Mesothelial cell of epicardium (in vitro differentiated cells): ENCODE results near the gene HAUS7. TPM values are rescaled to one million over a fixed set of nuclear protein-coding genes. Genes with fewer than 3 reads are reported as not detected.

Experiments
- DNase-seq, 2 experiments: peaks; one replicate each; pipeline ENCODE4 v3.0.0; 2021; ENCODE audit warnings: low spot score in 2 of 2; ENCODE audit not compliant: unreplicated experiment in 2 of 2
- H3K27ac Mint-ChIP-seq: 2 replicates; pipeline ENCODE4 v1.8.0; 2021; ENCODE audit warnings: mixed read lengths
- H3K27me3 Mint-ChIP-seq: 2 replicates; pipeline ENCODE4 v1.8.0; 2021; ENCODE audit warnings: low read depth, mixed read lengths
- H3K36me3 Mint-ChIP-seq: 2 replicates; pipeline ENCODE4 v1.8.0; 2021; ENCODE audit warnings: mixed read lengths
- H3K4me1 Mint-ChIP-seq: 2 replicates; pipeline ENCODE4 v1.8.0; 2021; ENCODE audit warnings: mixed read lengths
- H3K4me3 Mint-ChIP-seq: 2 replicates; pipeline ENCODE4 v1.8.0; 2021; ENCODE audit warnings: mild to moderate bottlenecking, moderate library complexity, mixed read lengths
- H3K9me3 Mint-ChIP-seq: 2 replicates; pipeline ENCODE4 v1.8.0; 2021; ENCODE audit warnings: mixed read lengths
- CTCF ChIP-seq: fragments of 200-600 bp; sonication (generic); IDR thresholded peaks from one replicate; pipeline ENCODE4 v1.5.0; 2021; ENCODE audit warnings: antibody characterized with exemption; ENCODE audit not compliant: unreplicated experiment
- total RNA-seq: library from RNA; stranded (reverse); gene quantifications from 3 replicates; pipeline ENCODE4 v1.2.1, GENCODE V29; 2021

Gene HAUS7
- total RNA-seq, 1 donor from 2014 or later: 24.7 TPM

- Mint-ChIP-seq H3K36me3 (peaks cover 2% of the 10 kb centered on the region), H3K9me3 (peaks cover 7% of the 10 kb centered on the region), H3K27ac (no peak overlapping the region), H3K4me3 (no peak overlapping the region), H3K4me1 (peaks cover 15% of the 10 kb centered on the region), H3K27me3 (no peaks in the 10 kb centered on the region)
- DNase-seq: no peak
- TF ChIP-seq CTCF: no peak
Observed at GRCh38 chrX:153498453-153498852, 28.1 kb upstream of the HAUS7 start.

GRCh38 chrX:153496590-153496959, 26.2 kb upstream of the HAUS7 start:
- peaks cover 7% of the 10 kb centered on the region for H3K9me3 Mint-ChIP-seq
- H3K4me3 Mint-ChIP-seq: no peak overlapping the region
- no peak for TF ChIP-seq CTCF
- H3K4me1 Mint-ChIP-seq: peaks cover 15% of the 10 kb centered on the region
- H3K36me3 Mint-ChIP-seq: peaks cover 2% of the 10 kb centered on the region
- H3K27me3 Mint-ChIP-seq: no peaks in the 10 kb centered on the region
- H3K27ac Mint-ChIP-seq: no peak overlapping the region
- no peak for DNase-seq

GRCh38 chrX:153495903-153496589, 25.7 kb upstream of the HAUS7 start:
- H3K27ac Mint-ChIP-seq: no peak overlapping the region
- H3K36me3 Mint-ChIP-seq: peaks cover 2% of the 10 kb centered on the region
- H3K4me1 Mint-ChIP-seq: peaks cover 20% of the 10 kb centered on the region
- TF ChIP-seq CTCF: no peak
- H3K27me3 Mint-ChIP-seq: no peaks in the 10 kb centered on the region
- peak overlapping the region; percentile 69 for H3K4me3 Mint-ChIP-seq
- DNase-seq: no peak
- peaks cover 7% of the 10 kb centered on the region for H3K9me3 Mint-ChIP-seq

GRCh38 chrX:153495362-153495751, 25.0 kb upstream of the HAUS7 start:
- peaks cover 22% of the 10 kb centered on the region for H3K4me1 Mint-ChIP-seq
- H3K27me3 Mint-ChIP-seq: no peaks in the 10 kb centered on the region
- no peak for DNase-seq
- H3K4me3 Mint-ChIP-seq: peak overlapping the region; percentile 69
- no peak for TF ChIP-seq CTCF
- no peaks in the 10 kb centered on the region for H3K36me3 Mint-ChIP-seq
- peaks cover under 1% of the 10 kb centered on the region for H3K9me3 Mint-ChIP-seq
- peak overlapping the region; percentile 80 for H3K27ac Mint-ChIP-seq

GRCh38 chrX:153494541-153495361, 24.4 kb upstream of the HAUS7 start, which contains the start of gene BGN:
Gene BGN (plus strand): TSS chrX:153494980. CDS start chrX:153504632, 9,652 bp downstream.
- no peaks in the 10 kb centered on the region for H3K36me3 Mint-ChIP-seq
- peak within 1 kb of the TSS; percentile 69 for H3K4me3 Mint-ChIP-seq
- H3K27me3 Mint-ChIP-seq: no peaks in the 10 kb centered on the region
- H3K9me3 Mint-ChIP-seq: no peaks in the 10 kb centered on the region
- no peak for TF ChIP-seq CTCF
- H3K4me1 Mint-ChIP-seq: peaks cover 22% of the 10 kb centered on the region
- peak within 1 kb of the TSS; percentile 80 for H3K27ac Mint-ChIP-seq
- DNase-seq: peak in 1 of 2 experiments; percentile 52
